ENCODE data around the gene CXCL12.

Gene CXCL12

DNA sequence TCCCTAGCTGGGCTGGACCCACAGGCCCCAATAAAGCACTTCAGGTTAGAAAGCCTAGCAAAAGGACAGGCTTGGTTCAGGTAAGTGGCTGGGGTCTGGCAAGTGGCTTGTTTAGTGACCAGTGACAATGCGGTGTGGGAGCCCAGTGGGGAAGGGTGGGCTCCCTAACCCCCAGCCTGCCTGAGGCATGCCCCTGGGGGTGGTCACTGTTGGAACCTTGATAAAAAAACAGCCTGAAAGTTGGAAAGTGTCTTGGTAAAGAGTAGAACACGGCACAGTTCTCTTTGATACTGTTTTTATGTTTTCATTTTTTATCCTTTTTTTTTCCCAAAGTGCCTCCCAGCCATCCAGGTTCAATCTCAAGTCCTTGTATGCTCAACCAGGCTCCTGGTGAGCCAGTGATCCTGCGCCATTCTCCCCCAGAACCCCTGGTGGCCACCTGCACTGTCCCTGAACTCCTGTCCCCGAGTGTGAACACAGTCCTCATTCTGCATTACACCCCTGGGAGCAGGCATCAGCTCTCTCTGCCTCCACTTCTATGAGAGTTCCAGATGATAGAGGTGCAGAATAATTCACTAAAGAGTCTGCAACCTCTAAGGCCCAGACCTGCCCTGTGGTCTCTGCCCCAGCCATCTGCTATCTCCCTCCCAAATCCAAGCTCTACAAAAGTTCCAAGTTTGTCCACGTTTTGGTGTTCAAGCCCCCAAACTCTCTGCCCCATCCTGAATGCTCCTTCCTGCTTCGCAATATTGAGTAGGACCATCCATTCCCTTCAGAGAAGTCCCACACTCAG, 15.0 kb upstream of the CXCL12 start:
- no peak for DNase-seq (ENCODE audit: low read depth)

DNA sequence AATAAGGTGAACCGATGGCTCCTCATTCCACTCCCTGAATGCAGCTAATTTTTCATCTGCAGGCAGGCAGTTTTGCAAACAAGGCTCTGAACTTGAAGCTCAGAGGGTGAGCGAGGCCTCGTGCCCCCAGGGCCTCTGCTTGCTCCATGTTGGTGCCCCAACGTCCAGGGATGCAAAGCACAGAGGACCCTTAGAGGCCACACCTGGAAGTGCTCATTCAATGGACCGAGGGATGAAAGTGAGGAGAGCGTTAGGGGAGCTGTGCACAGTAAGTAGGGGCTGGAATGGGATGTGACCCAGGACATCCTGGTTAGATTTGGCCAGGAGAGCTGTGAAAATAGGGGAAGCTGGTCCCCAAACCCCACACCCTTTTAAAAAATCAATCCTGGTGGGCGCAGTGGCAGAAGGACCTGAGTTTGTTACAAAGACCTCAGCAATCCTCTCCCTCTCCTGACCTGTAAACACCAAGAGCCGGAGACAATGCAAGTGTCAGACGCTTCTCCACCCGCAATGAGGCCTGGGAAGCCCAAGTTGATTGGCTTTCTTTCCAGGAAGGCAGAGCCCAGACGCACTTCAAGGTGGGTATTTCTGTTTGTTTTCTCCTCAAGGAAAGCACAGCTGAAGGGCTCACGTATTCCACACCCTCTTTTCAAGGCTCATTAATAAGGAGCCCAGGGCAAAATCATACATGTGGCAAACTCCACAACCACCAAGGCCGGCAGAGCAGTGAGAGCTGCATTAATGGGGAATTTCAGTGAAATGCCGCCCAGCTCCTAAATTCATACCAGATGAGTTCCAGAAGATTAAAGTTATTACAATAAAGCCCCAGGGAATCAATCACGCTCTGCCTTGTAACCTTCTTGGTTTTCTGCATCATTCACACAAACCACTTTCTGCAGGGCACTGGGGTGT, 14.1 kb upstream of the CXCL12 start:
- no peak for DNase-seq (ENCODE audit: low read depth)

DNA sequence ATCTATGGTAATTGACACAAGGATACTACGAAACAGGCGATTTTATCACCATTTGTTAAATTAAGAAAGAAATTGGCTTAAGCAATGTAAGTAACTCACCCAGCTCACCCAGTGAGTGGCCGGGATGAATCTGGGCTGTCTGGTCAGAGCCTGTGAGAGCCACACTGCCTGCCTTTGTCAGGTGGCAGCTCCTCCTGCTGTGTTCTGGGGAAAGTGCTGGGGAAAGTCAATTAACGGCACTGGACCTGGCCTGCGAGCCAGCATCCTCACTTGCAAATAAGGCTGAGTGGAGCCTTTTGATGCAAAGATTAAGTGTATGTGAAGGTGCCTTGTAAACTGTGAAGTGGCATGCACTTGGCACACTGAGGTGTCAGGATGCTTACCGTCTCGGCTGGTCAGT, 13.4 kb upstream of the CXCL12 start:
- no peak for DNase-seq (ENCODE audit: low read depth)

DNA sequence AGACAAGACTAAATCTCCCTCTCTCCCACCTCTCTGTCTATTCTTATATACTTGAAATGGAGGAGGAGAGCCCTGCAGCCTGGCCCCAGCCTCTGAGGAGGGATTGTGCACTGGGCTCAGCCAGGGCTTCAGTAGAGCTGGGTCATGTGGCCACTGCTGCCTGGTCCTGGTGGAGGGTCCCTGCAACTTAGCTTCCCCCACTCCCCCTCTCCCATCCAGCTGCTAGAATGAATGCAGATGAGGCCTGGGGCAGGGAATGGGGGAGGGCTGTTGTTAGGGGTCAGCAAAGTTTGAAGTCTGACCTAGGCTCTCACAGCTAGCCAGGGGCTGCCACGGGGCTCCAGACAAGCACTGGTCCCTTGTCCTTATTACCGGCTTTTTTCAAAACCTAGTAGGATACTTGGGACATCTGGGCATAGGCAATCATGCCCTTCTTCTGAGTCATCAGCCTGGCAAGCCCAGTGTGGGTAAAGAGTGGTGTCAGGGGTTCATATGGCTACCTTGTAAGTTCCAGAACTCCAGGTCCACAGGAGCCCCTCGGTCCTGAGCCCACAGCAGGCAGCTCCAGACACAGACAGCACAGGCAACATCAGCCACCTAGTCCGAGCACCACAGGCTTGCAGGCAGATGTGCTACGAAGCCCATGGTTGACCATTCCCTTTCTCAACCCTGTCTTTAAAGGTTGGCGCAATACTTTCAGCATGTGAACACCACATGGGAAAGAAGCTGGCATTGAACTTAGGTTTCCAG, 12.8 kb upstream of the CXCL12 start:
- no peak for DNase-seq (ENCODE audit: low read depth)

DNA sequence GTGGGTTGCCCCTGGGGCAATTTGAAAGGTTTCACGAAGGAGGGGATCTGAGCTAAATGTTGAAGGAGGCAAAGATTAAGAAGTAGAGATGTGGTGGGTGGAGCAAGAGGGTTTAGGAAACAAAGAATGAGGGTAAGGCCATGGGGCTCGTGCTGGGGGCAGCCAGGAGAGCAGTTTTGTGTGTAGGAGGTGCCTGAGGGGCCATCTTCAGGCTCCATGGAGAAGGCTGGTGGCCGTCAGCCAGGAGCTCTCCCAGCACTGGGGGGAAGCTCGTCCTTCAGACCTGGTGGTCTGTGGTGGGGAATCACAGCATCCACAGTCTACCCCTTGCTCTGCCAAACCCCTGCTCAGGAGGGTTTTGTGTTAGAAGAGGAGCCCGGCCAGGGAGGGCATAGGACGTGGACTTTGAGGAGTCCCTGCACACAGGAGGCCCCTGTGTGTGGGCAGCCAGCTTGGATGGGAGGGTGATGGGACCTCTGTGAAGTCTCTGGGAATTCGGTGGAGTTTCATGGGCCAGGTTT, 11.8 kb upstream of the CXCL12 start:
- no peak for DNase-seq (ENCODE audit: low read depth)

DNA sequence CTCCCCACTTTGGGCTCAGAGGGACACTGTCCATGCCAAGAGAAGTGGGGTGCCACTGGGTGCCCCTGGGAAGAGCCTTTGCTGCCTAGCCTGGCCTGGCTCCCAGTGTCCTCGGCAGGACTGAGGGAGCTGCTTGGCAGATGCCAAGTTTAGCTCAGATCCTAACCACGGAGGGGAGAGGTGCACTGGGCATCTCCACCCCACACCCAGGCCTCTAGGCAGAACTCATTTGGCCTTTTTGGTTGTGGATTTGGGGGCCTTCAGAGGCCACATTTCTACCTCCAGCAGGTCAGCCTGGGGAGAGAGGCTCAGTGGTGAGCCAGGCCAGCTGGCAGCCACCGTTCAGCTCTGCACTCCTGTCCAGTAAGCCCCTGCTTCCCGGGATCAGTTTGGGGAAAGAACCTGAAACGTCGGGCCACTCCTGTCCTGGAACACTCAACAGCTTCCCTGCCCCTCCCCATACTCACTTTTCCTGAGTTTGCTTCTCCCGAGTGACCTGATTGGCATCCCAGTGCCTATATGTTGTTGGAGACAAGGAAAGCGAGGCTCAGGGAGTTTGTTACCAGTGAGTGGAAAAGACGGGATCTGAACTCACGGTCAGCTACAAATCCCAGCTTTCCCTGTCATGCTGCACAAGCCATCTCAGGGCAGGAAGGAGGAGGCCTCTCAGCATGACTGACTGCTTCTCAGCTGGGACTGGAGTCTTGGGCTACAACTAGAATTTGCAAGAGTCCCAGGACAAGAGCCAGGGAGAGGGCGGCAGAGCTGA, 11.2 kb upstream of the CXCL12 start:
- DNase-seq (ENCODE audit: low read depth): no peak

DNA sequence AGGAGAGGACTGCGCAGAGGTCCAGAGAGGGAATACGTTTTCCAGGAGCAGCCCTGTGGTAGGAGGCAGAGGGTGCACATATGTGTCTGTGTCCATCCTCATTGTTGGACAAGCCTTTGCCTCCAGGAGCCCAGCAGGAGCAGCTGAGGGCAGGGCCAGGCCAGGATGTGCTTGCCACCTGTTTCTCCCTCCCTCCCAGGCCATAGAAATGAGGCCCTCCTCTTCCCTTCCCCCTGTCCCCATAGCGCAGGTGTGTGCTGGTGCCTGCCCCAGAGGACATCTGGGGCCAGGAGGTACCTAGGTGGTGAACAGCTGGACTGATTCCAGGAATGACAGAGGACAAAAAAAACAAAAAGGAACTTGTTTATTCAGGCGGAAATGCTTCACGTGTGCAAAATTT, 10.5 kb upstream of the CXCL12 start:
- DNase-seq (ENCODE audit: low read depth): no peak

DNA sequence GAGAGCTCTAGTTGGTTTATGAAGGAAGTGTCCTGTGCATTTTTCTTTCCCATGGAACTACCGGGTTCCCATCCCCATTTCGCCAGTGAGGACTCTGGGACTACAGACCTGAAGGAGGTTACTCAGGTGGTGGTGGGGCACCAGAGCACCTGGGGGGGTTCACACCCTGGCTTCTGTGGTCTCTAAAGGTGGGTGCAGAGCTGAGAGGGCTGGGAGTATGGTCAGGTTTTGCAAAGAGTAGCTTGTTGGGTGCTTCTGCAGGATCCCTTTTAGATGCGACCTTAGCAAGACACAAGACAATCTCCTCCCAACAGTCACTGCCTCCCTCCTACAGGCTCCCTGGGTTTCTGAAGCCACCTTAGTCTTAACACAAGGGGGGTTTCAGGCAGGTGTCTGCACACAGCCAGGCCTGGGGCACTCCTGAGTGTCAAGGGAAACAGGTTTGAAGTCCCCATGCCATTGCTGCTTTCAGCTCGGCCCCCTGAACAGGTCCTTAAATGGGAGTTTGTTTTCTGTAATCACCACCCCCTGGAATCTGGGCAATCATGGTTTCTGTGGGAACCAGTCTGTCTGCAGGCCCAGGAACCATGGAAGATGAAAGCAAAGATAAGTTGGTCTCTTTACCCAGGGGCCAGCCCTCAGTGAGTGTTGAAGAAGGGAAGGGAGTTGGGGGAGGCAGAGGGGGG, 9.9 kb upstream of the CXCL12 start:
- no peak for DNase-seq (ENCODE audit: low read depth)

DNA sequence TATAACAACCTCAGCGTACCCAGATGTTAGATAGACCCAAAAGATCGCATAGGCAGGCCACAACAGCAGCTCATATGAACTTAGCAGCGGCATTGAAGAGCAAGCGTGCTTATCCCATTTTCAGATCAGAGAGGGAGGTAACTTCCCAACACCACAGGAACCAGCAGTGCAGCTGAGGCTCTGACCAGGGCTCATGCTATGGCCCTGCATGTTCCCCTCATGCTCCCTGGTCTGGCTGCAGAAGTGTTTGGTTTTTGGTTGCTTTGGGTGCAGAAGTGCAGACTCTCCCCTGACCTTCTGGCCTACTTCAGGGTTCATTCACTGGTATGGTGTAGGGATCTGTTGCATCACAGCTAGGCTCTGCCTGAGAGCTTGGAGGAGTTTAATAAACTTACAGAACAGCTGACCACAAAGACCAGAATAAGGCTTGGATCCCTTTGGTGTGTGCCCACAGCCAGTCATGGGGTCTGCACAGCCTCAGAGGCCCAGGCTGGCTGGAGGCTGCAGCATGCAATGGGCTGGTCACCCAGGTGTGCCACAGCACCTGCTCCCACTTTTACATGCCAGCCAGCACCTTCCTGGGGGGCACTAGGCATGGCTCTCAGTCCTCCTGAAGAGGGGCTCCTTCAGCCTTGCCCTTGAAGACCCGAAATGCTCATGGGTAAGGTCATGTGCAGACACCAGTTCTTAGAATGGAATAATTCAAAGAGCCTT, 9.1 kb upstream of the CXCL12 start:
- no peak for DNase-seq (ENCODE audit: low read depth)

DNA sequence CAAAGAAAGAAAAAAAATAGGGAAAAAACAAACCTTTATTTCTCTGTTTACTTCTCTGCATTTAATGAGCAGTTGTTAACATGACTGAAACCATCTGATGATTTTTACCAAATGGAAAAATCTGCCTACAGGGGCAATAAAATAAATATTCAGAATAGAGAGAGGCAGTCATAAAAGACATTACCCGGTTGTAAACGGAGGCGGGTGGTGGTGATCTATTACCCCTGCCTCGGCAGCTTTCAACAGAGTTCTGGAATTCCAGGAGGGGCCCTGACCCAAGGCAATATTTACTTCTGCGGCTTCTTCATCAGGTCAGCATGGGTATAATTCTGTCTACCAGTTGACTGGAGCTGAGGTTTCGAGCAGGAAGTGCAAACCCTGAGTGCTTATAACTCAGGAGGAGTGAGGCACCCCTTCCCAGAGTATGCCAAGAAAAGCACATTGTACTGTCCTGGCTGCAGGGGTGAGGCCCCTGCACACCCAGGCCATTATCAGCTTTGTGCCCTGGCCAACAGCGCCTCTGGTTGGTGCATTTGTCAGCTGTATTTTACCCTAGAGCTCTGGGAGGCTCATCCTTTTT, 8.2 kb upstream of the CXCL12 start:
- no peak for DNase-seq (ENCODE audit: low read depth)

DNA sequence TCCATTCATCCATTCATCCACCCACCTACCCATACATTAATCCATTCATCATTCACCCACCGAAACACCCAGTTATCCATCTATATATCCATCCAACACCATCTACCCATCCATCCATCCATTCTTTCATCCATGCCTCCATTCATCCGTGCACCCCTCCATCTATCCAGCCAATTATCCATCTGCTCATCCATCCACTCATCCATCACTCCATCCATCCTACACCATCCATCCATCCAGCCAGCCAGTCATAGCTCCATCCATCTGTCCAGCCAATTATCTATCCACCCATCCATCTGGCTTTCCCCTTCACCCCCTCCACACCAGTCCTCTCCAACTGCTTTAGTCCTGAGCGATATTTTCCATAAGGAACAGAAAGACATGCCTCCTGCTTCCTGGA, 7.5 kb upstream of the CXCL12 start:
- no peak for DNase-seq (ENCODE audit: low read depth)

DNA sequence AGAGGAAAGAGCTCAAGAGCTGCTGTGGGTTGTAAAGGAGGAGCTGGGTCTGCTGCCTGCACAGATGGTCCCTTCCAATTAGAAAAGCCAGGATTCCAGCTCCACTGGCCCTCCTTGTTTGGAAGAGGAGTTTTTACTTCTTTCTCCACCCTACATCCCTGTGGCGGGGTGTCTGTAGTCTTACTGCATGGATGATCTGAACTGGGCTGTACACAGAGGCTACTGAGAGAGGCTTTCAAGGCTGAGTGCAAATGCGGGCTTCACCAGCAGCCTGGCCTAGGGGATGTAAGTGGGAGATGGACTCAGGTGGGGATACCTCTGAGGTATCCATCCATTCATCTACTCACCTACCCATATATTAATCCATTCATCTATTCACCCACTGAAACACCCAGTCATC, 7.1 kb upstream of the CXCL12 start:
- no peak for DNase-seq (ENCODE audit: low read depth)

DNA sequence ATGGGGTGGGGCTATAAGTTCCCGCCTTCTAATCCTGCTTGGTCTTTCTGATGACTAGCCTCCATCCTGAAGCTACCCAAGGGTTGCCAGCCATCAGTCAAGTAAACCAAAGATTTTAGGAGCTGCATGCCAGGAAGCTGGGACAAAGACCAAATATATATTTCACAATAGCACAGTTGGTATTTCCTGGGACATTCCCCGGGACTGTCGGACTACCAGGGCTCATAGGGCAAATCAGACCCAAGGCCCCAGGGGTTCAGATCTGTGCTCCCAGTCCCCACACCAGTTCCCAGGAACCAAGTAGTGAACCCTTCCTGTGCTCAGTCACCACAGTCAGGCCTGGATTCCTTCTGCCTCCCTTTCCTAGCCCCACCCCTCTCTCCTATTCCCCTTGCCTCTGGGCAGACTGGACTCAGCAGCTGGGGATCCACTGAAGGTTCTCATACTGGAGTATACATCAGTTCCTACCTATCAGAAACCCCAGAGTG, 5.7 kb upstream of the CXCL12 start:
- no peak for DNase-seq (ENCODE audit: low read depth)

DNA sequence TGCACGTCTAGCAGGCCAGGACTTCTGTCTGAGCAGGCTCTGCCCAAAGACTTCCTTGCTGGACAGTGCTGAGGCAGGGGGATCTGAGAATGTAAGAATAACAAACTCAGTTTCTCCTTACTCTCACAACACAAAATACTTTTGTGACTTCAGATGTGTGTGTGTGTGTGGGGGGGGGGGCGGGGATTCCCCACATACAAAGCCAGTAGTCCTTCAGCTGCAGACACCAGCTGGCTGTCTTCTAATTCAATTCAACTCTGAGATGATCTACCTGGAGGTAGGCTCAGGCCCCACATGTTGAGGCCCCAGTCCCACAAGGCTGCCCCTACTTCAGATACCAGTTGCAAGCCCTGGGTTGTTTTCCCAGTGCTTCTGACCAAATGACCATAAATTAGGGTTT, 4.7 kb upstream of the CXCL12 start:
- DNase-seq (ENCODE audit: low read depth): no peak

DNA sequence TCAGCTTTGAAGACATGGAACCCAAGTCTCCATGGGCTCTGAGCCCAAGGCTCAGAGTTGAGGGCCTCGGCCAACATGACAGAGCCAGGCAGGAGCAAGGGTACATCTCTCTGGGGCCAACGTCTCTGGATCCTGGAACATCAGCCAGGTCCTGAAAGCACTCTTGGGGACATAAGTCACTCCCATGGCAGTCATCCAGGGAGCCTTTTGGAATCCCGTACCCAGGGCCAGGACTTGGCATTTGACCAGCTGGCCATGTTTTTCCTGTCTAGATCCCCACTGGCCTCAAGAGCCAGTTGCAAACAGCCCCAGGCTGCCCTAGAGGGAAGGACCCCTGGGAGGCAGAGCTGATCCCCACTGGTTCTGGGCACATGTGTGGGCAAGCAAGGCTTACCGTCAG, 4.3 kb upstream of the CXCL12 start:
- DNase-seq (ENCODE audit: low read depth): no peak

DNA sequence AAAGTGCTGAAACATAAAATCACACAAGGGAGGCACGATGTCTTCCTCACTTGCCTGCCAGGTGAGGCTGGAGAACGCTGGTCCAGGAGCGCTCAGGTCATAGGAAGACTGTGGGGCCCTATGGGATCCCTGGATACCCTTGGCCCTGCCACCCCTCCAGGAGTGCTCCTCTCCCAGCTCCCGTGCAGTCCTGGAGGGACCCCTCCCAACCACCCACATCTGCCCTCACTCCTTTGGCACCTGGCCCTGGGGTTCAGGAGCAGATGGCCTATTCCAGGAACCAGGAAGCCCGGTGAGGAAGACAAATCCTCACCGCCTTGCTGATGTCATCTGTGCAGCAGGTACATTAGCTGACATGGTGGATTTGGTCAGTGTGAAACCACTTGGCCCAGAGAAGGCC, 3.7 kb upstream of the CXCL12 start:
- no peak for DNase-seq (ENCODE audit: low read depth)

DNA sequence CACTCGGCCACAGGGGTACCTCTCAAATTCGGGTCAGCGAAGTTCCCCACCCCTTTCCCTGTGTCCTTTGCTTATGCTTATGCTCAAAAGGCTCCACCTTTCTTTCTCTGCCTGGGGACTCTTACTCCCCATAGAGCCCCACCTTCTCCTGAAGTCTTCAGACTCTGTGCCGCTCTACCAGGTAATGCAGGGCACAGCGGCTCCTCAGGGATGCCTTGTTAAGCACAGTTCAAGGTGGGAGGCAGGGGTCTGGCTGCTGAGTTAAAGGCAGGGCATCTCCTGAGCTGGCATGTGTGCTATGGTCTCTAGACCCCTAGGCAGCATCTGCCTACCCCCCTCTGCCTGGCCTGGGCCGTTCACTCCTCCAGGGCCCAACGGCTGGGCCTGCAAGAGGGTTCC, 3.0 kb upstream of the CXCL12 start:
- no peak for DNase-seq (ENCODE audit: low read depth)

DNA sequence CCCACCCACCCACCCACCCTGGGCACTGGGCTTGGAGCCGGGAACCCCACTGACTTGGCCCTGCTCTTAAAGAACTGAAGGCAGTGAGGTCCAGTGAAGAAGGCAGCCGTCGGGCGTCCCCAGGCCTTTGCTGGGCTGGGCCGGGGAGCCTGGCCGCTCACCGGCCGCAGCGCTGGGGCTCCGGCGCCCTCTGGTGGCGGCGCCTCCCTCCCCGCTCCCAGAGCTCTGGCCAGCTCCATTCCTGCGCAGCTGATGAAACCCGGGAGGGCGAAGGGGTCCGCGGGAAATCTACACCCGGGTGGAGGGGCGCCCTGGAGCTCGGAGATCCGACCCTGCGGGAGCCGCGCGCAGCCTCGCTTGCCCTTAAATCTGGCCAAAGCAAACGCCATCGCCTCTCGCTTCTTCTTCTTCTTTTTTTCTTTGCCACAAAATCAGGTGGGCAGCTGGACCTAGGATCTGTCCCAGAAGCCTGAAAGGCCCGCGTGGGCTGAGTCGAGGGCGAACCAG, 1.7 kb upstream of the CXCL12 start:
- no peak for DNase-seq (ENCODE audit: low read depth)

DNA sequence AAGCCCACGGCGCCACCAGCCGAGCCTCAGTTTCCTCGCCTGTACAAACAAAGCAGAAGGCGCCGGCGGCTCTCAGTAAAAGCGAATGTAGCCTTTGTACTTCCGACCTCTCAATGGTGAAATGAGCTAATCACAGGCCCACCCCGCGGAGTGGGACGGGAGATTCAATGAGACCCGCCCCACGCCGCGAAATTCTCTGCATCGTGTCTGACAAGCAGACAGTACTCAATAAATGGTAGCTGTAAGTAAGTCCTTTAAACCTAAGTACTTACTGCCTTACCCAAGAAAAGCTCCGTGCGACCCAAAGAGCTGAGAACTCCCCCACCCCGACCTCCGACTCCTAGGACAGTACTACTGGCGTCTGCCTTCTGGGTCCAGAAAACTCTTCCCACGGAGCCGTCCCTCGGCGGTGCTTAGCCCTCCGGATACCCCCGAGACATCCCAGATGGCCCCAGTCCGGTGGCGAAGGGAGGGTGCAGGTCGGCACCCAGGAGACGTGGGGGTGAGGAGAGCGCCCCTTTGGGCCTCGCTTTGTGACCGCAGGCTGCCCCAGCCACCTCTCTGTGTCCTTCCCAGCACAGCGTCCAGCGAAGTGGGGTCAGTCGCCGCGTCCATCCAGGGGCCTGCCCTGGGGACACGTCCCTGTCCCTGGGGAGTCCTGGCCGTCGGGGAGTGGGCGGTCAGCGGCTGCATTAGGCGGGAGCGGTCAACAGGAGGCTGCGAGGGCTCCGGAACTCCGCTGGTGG, 972 bp upstream of the CXCL12 start:
- DNase-seq (ENCODE audit: low read depth): no peak
